Right ventricle myocardium inferior (tissue), 1 donor: ENCODE results near the gene ACOX3. TPM values are rescaled to one million over a fixed set of nuclear protein-coding genes. Genes with fewer than 3 reads are reported as not detected.

Source experiments
- ATAC-seq: fragments of 200-7000 bp; cut with Tn5 transposase; one replicate; pipeline ENCODE4 v1.9.1; 2020; ENCODE audit warnings: mild to moderate bottlenecking, moderate library complexity
- DNase-seq: peaks from one replicate; pipeline ENCODE4 v3.0.0; 2021; ENCODE audit errors: missing footprints
- intact Hi-C: fragments of 100-400 bp; cut with DNase I; formaldehyde crosslinking; loops from one replicate; pipeline ENCODE4 v1.11.0; 2022
- total RNA-seq: library from RNA; stranded (reverse); fragmentation: NEBNext Ultra II Directional; extraction: Animal tissue kit (Norgen Biotek cat#: 25700); gene quantifications from one replicate; pipeline ENCODE4 v1.2.1, GENCODE V29; 2021
- donor health status: DM: no; HTN: yes; CAD: no; lungs with severe emphysema.

Gene ACOX3
- total RNA-seq, 1 donor from 2014 or later: 25.3 TPM

DNA sequence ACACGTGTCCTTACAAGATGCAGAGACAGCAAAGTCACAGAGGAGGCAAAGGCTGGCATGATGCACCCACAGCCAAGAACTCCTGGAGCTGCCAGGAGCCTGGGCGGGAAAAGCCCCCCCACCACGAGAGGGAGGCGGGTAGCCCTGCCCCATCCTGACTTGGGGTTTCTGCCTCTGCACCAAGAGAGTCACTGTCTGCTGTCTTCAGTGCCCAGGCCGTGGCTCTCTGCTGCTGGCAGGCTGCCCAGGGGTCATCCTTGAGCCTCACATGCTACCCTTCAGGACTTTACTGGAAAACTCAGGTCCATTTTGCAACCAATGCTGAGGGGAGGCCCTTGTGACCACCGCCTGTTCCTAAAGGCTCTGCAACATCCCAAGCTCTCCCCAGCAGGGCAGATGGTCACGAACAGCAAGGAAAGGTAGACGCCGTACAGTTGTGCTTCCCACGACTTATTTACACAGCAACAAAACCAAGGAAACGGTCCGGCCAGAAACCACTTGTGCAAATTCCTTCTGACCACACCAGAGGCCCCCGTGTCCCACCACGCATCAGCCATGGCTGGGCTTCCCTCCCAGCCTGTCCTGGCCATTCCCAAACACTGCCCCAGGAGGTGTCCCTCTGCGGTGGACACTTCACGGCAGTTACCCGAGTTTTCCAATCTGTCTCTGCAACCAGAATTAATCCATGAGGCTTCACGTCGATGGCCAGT lies 56.9 kb downstream of the ACOX3 start:
- DNase-seq (no peak), ATAC-seq (no peak)
- intact Hi-C loops: loop anchor here (5.0 kb wide), 1 partner anchor 51 kb away; no protein-coding TSS in a partner anchor

- DNase-seq (no peak), ATAC-seq (no peak)
- intact Hi-C loops: loop anchor here (5.0 kb wide), 1 partner anchor 51 kb away; no protein-coding TSS in a partner anchor
These were observed 57.5 kb downstream of the ACOX3 start for GRCh38 chr4:8383016-8383415.

DNA sequence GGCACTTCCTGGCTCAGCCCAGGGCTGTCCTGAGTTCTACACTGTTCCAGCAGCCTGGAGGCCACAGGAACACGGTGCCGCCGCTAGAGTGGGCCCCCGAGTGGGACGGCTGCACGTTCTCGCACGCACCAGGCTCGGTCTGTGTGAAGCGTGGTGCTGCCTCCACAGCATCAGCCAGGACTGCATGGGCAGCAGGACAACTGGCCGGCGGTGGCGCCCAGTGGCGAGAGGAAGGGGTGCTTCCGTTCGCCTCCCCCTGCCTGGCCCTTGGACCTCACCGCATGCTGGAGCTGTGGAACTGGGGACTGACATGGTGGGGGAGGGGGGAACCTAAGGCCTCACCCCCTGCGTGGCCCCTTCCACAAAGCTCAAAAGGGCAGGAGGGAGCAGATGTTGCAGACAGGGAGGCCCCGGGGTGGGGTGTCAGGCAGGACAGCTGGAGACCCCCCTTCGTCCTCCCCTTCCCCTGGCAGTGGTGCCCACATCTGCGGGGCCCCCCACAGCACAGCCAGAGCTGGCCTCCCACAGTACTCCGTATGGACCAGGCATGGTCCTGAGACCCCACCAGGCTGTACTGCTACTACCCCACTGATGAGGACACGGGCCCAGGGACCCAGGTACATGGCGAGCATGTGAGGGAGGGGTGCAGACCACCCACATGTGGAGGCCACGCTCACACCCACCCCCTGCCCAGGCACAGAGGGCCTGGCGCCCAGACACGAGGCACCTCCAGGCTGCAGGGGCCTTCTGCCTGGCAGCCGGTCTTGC lies 58.5 kb downstream of the ACOX3 start:
- ATAC-seq (no peak), DNase-seq (no peak)
- intact Hi-C loops: loop anchor here (5.0 kb wide), 1 partner anchor 50 kb away; no protein-coding TSS in a partner anchor

- intact Hi-C loops: loop anchor here (5.0 kb wide), 1 partner anchor 48 kb away; no protein-coding TSS in a partner anchor
- ATAC-seq (peak; percentile 84), DNase-seq (no peak)
These were observed 59.8 kb downstream of the ACOX3 start for GRCh38 chr4:8380511-8381415.

GRCh38 chr4:8379771-8380170 lies 60.8 kb downstream of the ACOX3 start:
- intact Hi-C loops: loop anchor here (5.0 kb wide), 1 partner anchor 47 kb away; no protein-coding TSS in a partner anchor
- ATAC-seq: no peak
- no peak for DNase-seq

GRCh38 chr4:8379281-8379680 lies 61.2 kb downstream of the ACOX3 start:
- intact Hi-C loops: no loop called here
- ATAC-seq (no peak), DNase-seq (no peak)

DNA sequence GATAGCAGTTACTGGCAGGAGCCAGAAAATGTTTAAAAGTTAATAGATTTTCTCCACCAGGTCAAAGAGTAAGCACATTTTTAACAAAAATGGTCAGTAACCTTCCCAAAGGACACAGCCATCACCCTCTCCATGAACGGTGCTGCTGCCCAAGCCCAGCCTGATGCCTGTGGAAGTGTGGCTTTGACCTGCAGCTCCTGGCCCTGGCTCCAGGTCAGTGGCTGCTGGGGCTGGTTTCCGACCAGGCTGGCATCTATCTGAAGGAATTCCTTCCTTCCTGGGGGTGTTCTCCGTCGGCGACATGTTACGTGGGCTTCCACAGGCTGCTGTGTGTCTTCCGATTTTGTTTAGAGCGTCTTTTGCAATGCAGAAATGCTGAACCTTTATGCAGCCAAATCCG lies 61.7 kb downstream of the ACOX3 start:
- intact Hi-C loops: no loop called here
- DNase-seq: no peak

GRCh38 chr4:8378101-8378724 lies 62.3 kb downstream of the ACOX3 start:
- intact Hi-C loops: no loop called here
- DNase-seq: no peak
- no peak for ATAC-seq

More for the DNA sequence above, 61.7 kb downstream of the ACOX3 start:
- ATAC-seq: no peak

DNA sequence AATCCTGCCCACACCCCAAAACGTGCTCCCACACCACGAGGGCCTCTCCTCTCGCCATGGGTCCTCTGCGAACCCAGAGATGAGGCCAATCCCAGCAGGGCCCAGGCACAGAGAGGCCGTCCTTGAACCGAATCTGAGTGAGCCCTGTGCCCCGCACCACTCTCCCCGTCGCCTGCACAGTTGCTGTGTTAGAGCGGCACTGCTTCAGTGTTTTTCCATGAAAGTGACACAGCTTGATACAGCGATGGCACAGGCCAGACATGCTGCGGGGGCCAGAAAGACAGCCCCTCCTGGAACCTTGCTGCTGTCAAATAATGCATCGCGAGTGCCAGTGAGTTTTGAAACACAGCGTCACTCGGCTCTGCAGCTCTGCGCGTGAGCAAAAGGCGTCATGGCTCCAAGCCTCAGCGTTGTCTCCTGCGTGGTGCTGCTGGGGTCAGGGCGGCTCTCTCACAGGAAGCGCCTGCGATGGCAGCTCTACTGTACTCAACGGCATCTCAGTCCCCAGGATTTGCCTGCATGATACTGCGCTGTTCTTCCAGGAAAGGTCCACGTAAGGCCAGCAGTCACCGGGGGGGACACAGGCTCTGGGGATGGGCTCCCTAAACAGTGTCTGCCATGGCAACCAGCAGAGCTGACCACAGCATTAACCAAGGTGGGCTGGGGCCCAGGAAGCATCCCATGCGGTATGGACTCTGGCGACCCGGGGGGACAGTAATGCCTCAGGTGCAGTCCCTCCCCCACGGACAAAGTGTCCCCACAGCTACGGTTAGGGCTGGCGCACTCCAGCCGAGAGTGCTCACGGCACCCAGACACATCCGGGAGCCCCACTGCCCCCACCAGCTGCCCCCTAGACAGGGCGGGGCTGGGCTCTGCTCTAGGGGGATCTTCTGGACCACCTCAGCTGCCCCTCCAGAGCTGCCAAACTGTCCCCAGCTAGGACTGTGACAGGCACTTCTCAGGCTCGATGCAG lies 63.1 kb downstream of the ACOX3 start:
- ATAC-seq (no peak), DNase-seq (no peak)
- intact Hi-C loops: no loop called here

DNA sequence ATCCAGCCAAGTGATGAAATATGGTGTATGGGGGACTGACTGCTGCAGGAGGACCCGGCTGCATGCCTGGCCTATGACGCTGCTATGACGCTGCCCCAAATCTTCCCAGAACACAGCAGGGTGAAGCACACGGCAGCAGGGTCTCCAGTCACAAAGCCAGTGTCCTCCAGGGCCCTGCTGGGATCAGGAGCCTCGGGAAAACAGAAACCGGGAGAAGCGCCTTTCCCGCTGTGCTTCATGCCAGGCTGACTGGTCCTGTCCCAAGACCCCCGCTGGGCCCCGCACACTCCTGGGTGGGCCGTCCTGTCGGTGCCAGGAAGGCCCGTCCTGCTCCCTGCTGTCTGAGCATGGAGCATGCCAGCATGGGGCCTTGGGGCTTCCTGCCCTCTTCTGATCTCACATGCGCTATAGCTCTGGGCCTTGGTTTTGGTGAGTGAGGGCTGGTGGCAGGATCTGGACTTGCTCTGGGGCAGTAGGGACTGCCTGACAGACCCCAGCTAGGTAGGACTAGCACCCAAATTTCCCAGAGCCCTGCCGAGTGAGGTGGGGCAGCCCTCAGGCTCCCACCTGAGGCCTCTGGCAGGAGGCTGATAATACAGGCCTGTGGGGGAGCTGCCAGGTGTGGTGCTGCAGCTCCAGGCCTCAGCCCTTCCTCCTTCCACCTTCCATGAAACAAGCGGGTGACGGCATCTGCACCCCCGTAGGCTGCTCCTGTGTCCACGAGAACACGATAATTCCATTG lies 64.0 kb downstream of the ACOX3 start:
- ATAC-seq: no peak
- intact Hi-C loops: no loop called here
- DNase-seq: no peak

DNA sequence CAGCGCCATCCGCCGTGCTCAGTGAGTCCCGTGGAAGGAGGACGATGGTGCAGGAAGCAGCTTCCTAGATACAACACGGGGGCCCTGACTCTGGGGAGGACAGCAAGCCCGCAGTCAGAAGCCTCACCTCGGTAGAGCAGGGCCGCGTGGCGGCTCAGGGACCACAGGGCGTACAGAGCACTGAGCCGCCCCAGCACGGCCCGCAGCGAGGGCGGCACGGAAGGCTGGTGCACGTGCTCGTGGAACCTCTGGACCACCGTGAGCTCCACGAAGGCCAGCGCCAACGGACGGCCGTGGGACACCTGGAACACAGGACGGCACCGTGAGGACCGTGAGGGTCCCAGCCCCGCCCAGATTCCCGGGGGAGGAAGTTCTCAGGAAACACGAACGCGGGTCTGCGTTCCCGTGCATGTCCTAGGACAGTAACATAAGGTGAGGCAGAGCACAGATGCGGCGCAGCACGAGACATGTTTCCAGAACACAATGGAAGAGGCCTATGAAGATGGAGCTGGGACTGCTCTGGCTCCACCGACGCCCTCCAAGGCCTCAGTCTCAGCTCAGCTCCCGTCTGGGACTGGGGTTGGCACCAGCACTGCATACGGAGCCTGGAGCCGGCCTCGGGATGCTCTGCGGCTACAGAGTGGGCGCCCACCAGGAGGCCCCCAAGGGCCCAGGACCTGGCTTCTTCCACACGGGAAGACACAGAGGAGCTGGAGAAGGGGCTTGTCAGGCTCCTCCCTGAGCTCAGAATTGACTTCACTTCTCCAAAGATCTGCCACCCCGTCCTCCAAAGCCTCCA lies 65.5 kb downstream of the ACOX3 start:
- intact Hi-C loops: no loop called here
- no peak for ATAC-seq
- peak; percentile 59 for DNase-seq

DNA sequence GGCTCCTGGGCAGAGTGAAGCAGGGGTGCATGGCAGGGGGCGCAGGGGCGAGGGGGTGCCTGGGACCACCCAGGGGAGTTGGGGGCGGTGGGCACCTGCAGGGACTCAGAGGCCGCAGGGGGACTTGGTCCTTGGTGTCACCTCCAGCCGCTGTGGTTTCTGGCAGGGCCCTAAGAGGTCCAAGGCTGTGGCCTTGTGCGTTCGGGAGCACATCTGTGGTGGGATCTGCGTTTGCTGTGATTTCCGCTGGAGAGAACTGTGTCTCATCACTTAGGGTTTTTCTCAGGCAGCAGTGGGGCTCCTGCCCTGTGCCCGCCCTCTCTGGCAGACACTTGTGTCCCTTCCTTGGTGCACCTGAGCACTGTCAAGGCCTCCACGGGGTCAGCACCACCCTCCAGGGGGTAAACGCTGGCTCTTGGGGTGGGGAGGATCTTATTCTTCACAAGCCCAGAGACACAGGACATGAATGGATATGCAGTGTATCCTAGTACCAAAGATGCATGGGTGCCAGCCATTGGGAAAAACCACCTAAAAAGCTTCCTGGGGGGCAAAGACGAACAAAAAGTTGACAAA lies 66.5 kb downstream of the ACOX3 start:
- DNase-seq: no peak
- intact Hi-C loops: no loop called here
- ATAC-seq: no peak

DNA sequence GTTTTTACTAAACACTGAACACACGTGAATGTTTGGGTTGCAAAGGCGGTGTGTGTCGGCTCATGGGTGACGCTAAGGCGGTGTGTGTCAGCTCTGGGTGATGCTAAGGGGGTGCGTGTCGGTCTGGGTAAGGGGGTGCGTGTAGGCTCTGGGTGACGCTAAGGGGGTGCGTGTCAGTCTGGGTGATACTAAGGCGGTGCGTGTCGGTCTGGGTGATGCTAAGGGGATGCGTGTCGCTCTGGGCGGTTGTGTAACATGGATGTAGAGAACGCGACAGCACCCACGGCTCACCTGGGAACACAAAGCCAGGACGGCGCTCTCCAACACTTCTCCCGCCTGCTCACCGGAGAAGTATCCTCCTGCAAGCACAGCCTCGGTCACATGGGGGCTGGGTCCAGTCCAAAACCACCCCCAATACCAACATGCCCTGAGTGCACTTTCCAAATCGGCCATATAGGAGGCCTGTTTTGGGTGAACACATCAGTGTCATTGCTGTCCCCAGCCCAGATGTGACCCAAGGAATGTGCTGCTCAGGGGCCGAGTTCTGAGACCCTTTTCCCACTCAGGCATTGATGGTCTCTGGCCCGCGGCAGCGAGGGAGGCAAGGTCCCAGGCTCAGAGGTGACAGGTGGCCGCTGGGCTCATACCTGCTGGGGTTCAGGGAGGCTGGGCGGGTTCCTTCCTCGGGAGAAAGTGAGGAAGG lies 67.1 kb downstream of the ACOX3 start:
- ATAC-seq (no peak), DNase-seq (no peak)
- intact Hi-C loops: no loop called here

GRCh38 chr4:8372506-8372905 lies 68.0 kb downstream of the ACOX3 start:
- DNase-seq (no peak), ATAC-seq (peak; percentile 71)
- intact Hi-C loops: no loop called here

- ATAC-seq (no peak), DNase-seq (no peak)
- intact Hi-C loops: no loop called here
These were observed 68.9 kb downstream of the ACOX3 start for GRCh38 chr4:8371596-8371995.
